AG04450 (cell line): ENCODE data around the gene ATP9B. TPM values are rescaled to one million over a fixed set of nuclear protein-coding genes. Genes with fewer than 3 reads are reported as not detected.

Source experiments
- CTCF ChIA-PET: fragments of 300-600, 350-600 bp; formaldehyde crosslinking; extraction: SDS; loops from one replicate; lab custom pipeline; 2022; ENCODE audit warnings: antibody characterized with exemption, inconsistent platforms; lab: Charles Lee
- POLR2A ChIA-PET: fragments of 350-600 bp; formaldehyde crosslinking; extraction: SDS; loops from one replicate; lab custom pipeline; 2021; ENCODE audit warnings: antibody characterized with exemption, inconsistent platforms; lab: Yijun Ruan, JAX
- DNase-seq: peaks from one replicate; pipeline ENCODE4 v3.0.0-alpha.2; 2011; ENCODE audit warnings: low read depth, low spot score
- H3K27ac ChIP-seq: one replicate; pipeline ENCODE4 v1.5.1; 2012; ENCODE audit warnings: low read depth, low read length, control low read depth
- H3K27me3 ChIP-seq: one replicate; pipeline ENCODE4 v1.6.0; 2012; ENCODE audit warnings: low read length; ENCODE audit not compliant: control insufficient read depth, insufficient read depth
- H3K4me3 ChIP-seq: 2 replicates; pipeline ENCODE4 v1.5.1; 2011; ENCODE audit warnings: mild to moderate bottlenecking, low read depth, low read length, control low read depth
- H3K9me3 ChIP-seq: 2 replicates; pipeline ENCODE4 v1.5.1; 2012; ENCODE audit warnings: low read length; ENCODE audit not compliant: control insufficient read depth, insufficient read depth
- polyA plus RNA-seq: library from polyadenylated mRNA; depleted of rRNA; stranded (reverse); fragments of >200 nt; gene quantifications from 2 replicates; pipeline ENCODE4 v1.2.3, GENCODE V29; 2011
- TF ChIP-seq, protein P1 (sequence below): IDR thresholded peaks from 2 replicates; pipeline ENCODE4 v1.5.1; 2011; ENCODE audit warnings: low read depth, low read length, control low read depth, inconsistent platforms

Gene ATP9B
- polyA plus RNA-seq, 1 experiment, result 18.1 TPM

DNA sequence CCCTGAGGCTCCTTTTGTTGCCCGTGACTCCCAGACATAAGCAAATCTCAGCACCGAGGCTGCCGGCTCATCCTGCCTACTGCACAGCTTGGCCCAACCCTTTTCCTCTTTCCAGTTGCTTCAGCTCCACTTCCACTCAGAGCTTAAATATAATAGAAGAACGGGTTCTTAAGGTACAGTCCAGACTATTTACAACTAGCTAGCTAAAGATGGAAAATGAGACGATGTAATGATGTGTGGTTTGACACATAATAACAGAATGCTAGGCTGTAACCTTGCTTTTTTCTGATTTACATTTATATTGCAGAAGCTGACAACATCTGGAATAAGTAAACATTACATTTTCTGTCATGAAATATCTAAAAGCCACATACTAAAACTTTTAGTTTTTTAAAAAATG is 26.9 kb upstream of the ATP9B start:
- H3K9me3 ChIP-seq, result peaks cover 24% of the 10 kb centered on the region
- H3K27me3 ChIP-seq, result no peaks in the 10 kb centered on the region
- TF ChIP-seq, protein P1, sequence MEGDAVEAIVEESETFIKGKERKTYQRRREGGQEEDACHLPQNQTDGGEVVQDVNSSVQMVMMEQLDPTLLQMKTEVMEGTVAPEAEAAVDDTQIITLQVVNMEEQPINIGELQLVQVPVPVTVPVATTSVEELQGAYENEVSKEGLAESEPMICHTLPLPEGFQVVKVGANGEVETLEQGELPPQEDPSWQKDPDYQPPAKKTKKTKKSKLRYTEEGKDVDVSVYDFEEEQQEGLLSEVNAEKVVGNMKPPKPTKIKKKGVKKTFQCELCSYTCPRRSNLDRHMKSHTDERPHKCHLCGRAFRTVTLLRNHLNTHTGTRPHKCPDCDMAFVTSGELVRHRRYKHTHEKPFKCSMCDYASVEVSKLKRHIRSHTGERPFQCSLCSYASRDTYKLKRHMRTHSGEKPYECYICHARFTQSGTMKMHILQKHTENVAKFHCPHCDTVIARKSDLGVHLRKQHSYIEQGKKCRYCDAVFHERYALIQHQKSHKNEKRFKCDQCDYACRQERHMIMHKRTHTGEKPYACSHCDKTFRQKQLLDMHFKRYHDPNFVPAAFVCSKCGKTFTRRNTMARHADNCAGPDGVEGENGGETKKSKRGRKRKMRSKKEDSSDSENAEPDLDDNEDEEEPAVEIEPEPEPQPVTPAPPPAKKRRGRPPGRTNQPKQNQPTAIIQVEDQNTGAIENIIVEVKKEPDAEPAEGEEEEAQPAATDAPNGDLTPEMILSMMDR, result no peak
- CTCF ChIA-PET, result no interaction called here
- POLR2A ChIA-PET, result no interaction called here
- H3K27ac ChIP-seq, result no peak overlapping the region
- no peak overlapping the region for H3K4me3 ChIP-seq
- DNase-seq, result no peak

DNA sequence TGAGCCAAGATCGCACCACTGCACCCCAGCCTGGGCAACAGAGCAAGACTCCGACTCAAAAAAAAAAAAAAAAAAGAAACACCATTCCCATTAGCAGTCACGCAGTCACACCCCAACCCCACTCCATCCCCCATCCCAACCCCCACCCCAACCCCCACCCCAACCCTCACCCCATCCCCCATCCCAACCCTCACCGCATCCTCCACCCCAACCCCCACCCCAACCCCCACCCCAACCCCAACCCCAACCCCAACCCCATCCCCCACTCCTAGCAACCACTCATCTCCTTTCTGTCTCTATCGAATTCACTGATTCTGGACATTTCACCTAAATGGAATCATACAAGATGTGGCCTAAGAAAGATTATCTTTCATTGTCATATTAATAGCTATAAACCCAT is 25.9 kb upstream of the ATP9B start:
- Histone ChIP-seq H3K4me3 (no peak overlapping the region), H3K9me3 (peaks cover 27% of the 10 kb centered on the region), H3K27me3 (no peaks in the 10 kb centered on the region), H3K27ac (no peak overlapping the region)
- POLR2A ChIA-PET, result no interaction called here
- TF ChIP-seq, protein P1, result no peak
- CTCF ChIA-PET, result no interaction called here
- DNase-seq, result no peak

DNA sequence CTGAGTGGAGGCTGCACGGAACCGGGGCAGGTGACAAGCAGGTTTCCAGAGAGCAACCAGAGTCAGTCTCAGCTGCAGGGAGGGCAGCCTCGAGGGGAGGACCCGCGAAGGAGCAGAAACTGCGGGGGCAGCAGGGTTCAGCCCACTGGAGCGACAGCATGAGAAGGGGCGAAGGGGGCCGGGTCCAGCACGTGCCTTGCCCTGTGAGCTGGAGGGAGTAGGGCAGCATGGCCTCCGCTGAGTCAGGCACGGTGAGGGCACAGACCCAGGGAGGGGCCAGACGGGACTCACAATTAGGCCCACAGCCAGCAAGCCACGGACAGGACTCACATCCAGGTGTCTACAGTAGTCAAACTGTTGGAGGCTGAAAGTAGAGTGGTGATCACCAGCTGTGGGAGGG is 22.7 kb upstream of the ATP9B start:
- TF ChIP-seq, protein P1, result no peak
- peaks cover 33% of the 10 kb centered on the region for H3K9me3 ChIP-seq
- H3K27ac ChIP-seq, result no peak overlapping the region
- no peaks in the 10 kb centered on the region for H3K27me3 ChIP-seq
- POLR2A ChIA-PET, result no interaction called here
- CTCF ChIA-PET, result no interaction called here
- no peak for DNase-seq
- no peak overlapping the region for H3K4me3 ChIP-seq

- H3K27me3 ChIP-seq, result no peaks in the 10 kb centered on the region
- H3K4me3 ChIP-seq, result no peak overlapping the region
- POLR2A ChIA-PET, result no interaction called here
- no peak overlapping the region for H3K27ac ChIP-seq
- CTCF ChIA-PET, result no interaction called here
- TF ChIP-seq, protein P1, result no peak
- peaks cover 29% of the 10 kb centered on the region for H3K9me3 ChIP-seq
- no peak for DNase-seq
Measured at GRCh38 chr18:79047556-79048244, 21.5 kb upstream of the ATP9B start.

DNA sequence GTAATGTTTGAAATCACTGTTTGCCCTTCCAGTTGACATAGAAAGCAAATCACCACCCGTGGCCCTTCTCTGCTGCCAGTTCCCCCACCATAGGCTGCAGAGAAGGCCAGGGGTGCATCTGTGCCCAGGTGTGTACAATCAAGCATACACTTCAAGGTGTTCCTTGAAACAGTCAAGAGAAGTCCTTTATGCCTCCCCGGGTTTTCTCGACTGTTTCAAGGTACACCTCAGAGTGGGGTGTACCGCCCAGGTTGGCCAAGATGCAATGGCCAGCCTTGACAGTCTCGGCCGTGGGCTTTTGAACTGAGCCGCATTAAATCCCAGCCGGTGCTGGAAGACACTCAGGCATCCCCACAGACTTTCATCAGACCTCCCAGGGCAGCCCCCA is 21.0 kb upstream of the ATP9B start:
- Histone ChIP-seq H3K27me3 (no peaks in the 10 kb centered on the region), H3K9me3 (peaks cover 29% of the 10 kb centered on the region), H3K4me3 (no peak overlapping the region), H3K27ac (no peak overlapping the region)
- TF ChIP-seq, protein P1, result no peak
- ChIA-PET CTCF (no interaction called here), POLR2A (no interaction called here)
- no peak for DNase-seq
